GM19372 (cell line): ENCODE data around the gene TXNRD2.
"Not testable (repeated sequence)": the region's sequence is repeated elsewhere in the genome, so short reads cannot be mapped to it uniquely, and the experiment has no call there.

Experiments
- ATAC-seq: cut with Tn5 transposase; IDR thresholded peaks from one replicate; pipeline ENCODE4 v1.9.1; 2021; ENCODE audit warnings: mild to moderate bottlenecking, low read depth, moderate library complexity; ENCODE audit not compliant: unreplicated experiment

Gene TXNRD2

DNA sequence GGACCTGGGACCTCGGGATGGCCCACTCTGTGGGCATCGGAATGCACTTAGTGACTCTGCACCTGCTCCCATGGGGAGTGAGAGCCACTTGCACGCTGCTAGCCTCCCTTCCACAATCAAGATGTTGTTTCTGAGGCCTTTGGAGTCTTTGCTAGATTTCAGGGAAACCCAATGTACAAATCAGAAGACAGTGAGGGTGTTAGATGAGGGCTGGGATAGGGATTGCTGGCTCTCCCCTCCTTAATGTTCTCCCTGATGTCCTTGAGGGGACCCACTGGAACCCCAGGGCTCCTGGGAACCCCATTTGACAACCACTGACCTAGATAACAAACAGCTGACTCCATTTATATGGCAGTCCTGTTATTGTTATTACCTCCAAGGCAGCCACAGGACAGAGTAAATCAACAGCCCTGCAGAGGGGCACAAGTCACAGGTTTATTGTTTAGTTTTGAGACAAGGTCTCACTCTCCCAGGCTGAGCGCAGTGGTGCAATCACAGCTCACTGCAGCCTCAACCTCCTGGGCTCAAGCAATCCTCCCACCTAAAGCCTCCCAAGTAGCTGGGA is 31.4 kb downstream of the TXNRD2 start:
- ATAC-seq = no peak

DNA sequence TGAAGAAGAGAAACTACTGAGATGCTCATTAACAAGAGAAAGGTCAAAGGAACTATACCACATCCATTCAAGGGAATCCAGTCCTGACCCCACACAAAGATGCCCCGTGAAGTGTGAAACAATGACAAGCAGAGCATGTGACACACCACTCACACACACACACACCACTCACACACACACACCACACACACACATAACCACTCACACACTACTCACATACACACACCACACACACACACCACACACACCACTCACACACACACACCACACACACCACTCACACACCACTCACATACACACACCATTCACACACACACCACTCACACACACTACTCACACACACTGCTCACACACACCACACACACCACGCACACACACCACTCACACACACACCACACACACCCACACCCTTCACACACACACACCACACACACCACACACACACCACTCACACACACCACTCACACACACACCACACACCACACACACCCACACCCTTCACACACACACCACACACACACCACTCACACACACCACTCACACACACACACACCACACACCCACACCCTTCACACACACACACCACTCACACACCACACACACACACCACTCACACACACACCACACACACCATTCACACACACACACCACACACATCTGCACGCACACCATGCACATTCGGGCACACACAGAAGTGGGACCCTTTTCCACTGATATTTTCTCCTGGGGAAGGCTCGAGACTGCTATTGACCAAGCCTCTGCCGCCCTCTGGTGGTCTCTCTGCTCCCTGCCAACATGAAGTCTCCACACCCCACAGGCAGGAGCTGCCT is 32.1 kb downstream of the TXNRD2 start:
- ATAC-seq = no peak

DNA sequence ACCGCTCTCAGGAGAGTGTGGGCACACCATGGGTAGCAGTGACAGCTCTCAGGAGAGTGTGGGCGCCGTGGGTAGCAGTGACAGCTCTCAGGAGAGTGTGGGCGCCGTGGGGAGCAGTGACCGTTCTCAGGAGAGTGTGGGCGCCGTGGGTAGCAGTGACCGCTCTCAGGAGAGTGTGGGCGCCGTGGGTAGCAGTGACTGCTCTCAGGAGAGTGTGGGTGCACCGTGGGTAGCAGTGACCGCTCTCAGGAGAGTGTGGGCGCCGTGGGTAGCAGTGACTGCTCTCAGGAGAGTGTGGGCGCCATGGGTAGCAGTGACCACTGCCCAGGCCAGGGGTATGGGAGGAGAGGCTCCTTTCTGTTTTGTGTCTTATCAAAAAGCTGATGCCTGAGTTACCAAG is 33.7 kb downstream of the TXNRD2 start:
- not testable (repeated sequence) for ATAC-seq

DNA sequence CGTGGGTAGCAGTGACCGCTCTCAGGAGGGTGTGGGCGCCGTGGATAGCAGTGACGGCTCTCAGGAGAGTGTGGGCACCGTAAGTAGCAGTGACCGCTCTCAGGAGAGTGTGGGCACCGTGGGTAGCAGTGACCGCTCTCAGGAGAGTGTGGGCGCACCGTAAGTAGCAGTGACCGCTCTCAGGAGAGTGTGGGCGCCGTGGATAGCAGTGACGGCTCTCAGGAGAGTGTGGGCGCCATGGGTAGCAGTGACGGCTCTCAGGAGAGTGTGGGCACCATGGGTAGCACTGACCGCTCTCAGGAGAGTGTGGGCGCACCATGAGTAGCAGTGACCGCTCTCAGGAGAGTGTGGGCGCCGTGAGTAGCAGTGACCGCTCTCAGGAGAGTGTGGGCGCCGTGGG is 34.8 kb downstream of the TXNRD2 start:
- ATAC-seq = not testable (repeated sequence)

DNA sequence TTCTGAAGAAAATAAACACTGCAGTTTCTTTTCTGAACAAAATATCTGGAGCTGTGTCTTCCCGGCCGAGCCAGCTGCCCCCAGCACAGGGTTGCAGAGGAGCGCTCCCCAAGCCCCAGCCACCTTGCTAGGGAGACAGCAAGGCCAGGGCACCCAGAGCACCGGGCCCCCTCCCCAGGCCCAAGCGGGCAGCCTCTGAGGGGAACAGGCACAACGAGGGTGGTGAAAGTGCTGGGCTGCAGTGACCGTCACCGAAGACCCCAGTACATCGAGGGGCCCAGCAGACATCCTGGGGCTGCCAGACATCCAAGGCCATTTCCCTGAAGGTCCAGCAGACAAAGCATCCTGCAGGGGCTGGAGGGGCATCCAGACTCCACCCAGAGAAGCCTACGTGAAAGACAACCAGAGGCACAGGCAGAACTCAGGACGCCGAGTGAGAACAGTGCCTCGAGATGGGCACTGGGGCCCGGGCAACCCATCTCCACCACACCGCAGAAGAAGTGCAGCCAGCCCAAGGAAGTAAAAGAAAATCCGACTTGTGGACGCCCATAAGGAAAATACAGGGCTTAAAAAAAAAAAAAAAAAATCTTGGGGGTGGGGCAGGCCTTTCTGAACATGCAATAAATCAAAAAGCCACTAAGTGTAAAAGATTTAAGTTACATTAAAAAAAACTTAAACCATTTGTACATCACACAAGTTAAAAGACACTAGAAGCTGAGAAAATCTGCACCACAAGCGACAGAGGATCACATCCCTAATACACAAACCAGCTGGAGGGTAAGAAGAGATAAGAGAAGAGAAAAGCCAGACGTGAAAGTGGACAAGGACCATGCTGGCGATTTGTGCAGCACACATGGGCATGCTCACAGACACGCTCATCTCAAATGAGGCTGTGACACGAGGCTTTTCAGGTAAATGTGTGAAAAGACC is 36.0 kb downstream of the TXNRD2 start:
- no peak for ATAC-seq

DNA sequence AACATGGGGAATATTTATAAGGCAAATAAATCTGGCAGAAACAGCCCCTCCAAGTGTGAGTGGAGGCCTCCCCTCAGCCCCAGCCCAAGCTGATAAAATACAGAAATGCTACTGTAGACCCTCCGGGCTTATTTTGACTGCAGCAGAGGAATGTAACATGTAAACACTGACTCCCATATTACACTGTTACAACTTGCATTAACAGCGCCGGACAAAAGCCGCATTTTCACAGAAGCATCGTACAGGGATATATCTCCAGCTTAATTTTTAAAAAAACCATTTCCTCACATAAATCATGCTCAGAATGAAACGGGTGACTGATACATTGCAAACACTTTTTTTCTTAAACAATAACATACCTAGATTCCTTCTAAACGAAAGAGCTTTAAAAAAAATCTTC is 36.7 kb downstream of the TXNRD2 start:
- ATAC-seq = no peak

DNA sequence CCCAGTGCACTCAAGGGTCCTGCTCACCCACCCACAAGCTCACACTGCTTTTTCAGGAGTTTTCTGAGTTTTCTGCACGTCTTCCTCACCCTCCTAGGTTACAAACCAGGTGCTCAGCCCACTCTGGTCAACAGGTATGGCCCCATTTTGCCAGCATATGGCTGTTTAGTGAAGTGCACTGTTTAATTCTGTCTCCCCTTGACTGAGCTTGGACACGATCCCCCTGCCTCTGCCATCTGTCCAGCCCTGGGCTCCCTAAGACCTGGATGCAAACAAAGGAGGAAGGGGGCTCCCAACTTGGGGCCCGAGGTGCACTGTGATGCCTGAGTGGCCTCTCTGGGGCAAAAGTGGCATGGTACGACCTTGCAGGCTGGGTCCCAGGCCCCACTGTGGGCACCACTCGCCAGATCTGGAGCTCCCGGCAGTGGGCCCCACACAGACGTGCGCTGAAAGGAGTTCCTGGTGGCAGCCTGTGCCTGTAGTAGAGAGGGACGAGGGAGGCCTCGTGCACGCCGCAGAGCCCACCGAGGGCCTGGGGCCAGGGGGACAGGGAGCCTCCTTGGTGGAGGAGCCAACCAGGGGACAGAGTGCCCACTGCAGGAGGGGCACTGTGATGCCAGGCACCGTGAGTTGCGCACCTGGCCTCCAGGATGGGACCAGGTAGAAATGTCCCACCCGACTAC is 37.3 kb downstream of the TXNRD2 start:
- ATAC-seq = no peak

DNA sequence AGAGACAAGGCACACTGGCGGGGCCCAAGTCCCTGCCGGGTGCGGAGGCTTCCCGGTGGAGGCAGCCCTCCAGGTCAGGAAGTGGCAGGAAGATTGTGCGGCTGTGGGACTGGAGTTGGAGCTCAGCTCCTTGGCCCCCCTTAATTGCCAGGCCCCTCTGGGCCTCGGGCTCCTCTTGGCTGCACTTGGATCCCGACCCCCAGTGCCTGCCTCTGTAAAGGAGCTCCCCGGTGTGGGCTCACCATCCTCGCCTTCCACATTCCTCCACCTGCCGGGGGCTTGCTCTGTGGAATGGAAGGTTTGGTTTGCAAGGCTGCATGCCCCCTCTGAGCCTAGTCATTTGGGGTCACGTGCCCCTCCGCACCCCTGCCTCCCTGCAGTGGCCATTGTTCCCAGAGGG is 38.1 kb downstream of the TXNRD2 start:
- ATAC-seq = no peak

DNA sequence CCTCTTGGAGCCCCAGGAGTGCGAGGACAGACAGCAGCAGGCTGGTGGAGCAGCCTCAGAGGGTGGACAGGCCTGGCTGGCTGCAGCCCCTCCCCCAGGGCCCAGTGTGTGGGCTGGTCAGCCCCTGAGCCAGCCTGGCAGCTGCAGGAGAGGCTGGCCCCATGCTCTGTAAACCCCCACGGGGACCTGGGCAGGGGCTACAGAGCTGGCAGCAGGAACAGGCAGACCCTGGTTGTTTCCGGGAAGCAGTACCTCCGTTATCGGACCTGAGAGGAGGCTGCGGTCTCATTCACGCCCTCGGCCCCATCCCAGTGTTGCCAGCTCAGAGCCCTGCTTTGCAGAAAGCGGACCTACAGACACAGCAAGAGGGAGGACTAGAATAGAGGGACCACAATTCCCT is 38.6 kb downstream of the TXNRD2 start:
- no peak for ATAC-seq

DNA sequence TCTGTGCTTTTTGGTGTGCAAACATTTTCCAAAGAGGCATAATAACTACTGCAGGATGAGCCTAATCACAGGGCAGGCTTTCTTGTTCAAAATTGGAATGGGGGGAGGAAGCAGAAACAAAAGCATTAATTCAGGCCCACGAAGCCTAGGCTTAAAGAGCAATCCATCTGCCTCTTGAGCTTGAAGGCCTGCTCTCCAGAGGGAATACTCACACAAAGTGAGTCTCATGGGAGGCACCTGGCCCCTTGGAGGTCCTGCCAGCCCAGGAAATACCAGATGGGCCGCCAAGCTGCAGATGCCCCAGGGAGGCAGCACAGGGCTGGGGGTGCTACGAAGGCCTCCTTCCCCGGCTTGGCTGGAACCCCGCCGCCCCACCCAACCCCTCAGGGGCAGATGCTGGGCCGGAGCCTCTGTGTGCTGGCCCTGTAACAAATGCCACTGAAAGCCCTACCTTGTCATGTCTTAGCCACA is 39.3 kb downstream of the TXNRD2 start:
- ATAC-seq = no peak

DNA sequence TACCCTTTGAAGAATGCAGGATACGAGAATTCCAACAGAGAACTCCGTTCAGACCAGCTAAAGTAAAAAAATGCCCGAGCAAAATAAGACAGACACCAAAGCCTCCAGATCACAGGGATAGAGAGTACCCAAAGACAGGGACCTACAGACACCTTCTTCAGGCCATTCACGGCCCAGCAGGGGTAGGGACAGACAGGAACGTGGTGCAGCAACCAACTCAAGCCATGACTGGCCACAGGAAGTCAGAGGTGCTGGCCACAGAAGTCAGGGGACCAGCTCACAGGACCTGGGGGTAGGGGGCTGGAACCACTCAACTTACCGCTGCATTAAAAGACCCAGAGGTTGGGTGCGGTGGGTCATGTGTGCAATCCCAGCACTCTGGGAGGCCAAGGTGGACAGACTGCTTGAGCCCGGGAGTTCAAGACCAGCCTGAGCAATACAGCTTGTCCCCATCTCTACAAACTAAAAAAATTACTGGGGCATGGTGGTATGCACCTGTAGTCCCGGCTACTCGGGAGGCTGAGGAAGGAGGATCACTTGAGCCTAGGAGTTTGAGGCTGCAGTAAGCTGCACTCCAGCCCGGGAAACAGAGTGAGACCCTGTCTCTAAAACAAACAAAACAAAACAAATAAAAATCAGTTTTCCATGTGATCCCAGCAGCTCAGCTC is 39.9 kb downstream of the TXNRD2 start:
- ATAC-seq = no peak

DNA sequence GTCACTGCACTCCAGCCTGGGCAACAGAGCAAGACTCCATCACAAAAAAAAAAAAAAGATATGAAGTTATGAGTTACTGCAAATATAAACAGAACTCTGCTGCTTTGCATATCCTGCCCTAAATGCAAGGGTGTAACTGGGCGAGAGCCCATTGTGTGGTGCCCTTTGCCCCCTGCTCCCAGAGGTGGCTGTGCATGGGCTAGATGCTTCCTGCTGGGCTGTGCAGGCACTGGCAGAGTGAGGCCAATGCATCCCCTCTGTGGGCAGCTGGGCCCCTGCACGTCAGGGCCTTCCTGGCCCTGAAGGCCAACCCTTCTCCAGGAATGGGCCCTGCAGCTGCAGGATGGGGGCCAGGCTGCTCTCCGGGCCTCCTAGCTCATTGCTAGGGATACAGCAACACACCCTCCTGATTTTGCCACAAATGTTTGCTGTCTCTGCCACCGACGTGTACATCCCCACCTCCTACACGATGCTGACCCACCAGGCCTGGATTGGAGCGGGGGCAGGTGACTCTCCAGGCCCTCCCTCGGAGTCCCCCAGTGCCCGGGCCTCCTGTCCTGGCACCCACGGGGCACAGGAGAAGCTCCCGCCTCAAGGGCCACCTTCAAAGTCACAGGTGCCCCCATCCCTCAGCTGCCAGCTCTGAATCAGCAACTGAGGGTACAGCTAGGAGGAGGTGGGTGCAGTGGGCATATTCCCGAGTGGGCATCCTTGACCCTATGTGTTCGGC is 40.7 kb downstream of the TXNRD2 start:
- no peak for ATAC-seq

DNA sequence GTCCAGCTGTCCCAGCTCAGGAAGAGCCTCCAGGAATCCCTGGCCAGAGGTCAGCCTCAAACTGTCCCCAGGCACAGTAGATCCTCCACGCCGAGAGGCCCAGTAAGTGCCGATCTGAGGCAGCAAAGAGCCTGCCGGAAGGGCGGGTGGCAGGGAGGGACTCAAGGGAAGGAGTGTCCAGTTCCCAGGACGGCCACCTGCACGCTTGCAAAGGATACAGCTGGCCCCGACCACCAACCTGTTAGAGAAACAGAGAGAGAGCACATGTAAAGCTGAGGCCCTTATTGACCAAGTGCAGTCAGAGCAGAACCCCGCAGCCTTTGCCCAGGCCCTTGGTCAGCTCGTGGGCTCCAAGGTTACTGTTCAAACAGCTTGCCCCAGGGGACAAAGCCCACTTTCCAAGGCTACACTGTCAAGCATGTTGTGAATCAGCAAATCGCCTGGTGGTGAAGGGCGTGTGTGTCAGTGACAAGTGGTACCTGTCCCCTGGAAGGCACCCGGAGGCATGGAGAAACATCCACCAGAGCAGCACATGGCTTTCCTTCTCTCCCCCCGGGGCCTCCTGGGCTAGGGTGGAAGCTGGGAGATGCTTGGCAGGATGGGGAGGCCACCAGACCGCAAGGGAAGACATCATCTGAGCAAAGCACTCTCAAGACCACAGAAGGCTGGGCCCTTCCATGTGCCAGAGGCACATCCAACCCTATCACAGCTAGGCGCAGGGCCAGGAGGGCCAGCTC is 42.6 kb downstream of the TXNRD2 start:
- ATAC-seq = no peak

DNA sequence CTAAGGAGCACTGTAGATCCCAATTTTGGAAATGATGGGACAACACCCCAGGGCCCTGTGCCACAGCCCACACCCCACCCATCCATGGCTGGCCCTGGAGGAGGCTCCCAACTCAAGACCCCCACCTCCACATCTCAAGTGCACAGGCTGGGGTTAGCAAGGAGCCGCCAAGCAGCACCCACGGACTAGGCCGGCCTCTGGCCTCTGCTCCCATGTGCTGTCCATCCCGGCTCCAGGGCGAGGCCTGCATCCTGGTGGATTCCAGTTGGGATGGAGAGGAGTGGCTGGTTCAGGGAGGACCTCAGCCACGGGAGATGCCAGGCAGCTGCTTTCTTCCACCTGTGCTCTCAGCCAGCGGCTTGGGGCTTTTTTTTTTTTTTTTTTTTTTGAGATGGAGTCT is 43.5 kb downstream of the TXNRD2 start:
- no peak for ATAC-seq

DNA sequence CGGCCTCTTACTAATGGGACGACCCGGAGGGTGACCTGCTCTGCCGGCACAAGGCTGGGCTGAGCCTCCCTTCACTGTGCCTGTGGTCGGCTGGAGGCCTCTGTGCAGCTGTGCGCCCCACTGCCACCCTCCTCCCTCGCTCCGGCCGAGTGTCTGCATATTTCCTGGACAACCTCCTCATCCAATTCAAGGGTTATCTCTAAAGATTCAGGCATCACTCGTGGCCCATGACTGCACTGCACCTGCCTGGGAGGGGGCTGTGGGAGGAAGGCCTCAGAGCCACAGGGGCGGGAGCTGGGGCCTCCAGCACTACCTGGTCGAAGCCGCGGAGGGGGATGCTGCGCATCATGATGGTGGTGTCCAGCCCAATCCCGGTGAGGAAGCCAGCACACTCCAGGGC is 43.9 kb downstream of the TXNRD2 start:
- no peak for ATAC-seq

DNA sequence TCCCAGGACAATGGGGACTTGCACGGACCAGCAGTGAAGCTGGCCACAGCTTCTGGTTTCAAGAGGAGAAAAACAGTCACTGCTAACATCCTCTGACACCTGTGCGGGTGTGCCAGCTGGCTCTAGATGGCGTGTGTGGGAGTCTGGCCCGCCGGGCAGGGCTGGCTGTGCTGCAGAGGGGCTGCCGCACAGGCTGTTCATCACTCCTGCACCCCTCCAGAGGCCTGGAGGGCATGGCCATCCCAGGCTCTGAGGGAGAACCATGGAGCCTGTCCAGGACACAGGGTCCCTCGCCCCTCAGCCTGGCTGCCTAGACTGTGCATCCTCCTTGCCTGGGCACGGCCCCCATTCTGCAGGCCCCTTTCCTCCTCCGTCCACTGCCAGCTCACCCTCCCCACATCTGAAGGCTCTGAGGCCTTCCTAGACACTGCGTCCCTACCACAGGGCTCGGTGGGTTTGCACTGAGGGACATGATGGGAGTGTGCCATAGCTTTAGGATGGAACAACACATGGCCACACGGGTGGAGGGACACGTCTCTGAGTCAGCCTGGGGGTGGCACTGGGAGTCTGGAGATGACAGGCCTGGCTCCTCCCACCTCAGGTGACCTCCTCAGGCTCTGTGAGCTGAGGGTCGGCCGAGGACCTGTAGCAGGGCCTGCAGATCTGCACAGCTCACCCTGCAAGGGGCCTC is 44.8 kb downstream of the TXNRD2 start:
- ATAC-seq = no peak

DNA sequence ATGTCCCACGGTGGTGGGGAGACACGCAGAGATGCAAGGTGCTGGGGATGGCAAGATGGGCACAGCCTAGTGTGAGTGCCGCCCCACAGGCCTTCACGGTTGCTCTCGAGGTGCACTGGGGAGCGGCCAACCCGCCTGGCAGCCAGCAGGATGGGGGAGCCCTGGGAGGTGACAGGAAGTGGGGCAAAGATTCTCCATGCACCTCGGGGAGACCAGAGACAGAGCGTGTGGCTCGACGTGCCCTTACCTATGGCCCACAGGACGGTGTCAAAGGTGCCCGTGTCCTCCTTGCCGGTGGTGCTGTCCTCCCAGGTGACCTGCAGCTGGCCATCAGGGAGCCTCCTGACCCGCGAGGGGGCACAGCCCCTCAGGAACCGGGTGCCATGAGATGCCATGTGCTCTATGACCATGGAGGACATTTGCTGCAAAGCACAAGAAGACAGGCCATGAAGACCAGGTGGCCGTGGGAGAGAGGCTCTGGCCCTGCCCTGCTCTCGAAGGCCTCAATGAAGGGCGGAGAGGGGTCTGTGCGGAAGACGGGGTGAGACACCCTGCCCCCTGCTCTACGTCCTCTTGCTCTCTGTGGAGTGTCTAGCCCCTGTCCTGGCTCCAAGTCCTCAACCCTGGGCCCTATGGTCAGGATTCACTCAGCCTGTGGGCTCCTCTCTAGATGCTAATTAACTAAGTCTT is 46.3 kb downstream of the TXNRD2 start:
- no peak for ATAC-seq

DNA sequence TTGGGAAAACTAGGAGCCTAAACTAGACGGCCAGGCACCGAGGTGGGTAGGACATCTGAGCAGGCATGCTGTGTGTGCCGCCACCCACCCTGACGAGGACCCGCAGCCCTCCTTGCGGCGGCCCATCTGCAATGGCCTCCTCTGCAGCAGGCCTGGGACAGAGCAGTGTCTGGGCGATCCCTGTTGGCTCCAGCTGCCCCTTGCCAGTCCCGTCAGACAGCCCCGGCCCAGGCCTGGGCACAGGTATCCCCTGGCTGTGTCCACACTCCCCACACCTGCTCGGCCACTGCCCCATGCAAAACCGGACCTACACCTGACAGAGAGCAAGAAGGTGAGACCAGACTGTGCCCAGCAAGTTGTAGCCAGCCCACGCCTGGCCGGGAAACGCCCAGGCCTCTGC is 48.3 kb downstream of the TXNRD2 start:
- no peak for ATAC-seq
